HEK293T (cell line): ENCODE measurements around the gene MX2.

Experiments
- ARNT ChIP-seq: fragments of 450-650 bp; IDR thresholded peaks from 2 replicates; pipeline ENCODE4 v1.6.1; 2017; ENCODE audit warnings: mild to moderate bottlenecking
- BHLHE40 ChIP-seq: fragments of 450-650 bp; IDR thresholded peaks from 2 replicates; pipeline ENCODE4 v1.6.1; 2016; ENCODE audit warnings: mild to moderate bottlenecking, moderate library complexity, borderline replicate concordance
- CTBP1 ChIP-seq: fragments of 450-650 bp; IDR thresholded peaks from 2 replicates; pipeline ENCODE4 v1.6.1; 2016; ENCODE audit warnings: borderline replicate concordance
- ELF4 ChIP-seq: fragments of 450-650 bp; IDR thresholded peaks from 2 replicates; pipeline ENCODE4 v1.6.1; 2017; ENCODE audit warnings: antibody characterized with exemption
- FOXA1 ChIP-seq: fragments of 450-650 bp; IDR thresholded peaks from 2 replicates; pipeline ENCODE4 v1.6.1; 2016; ENCODE audit warnings: mild to moderate bottlenecking
- FOXK2 ChIP-seq: fragments of 450-650 bp; IDR thresholded peaks from 2 replicates; pipeline ENCODE4 v1.6.1; 2016; ENCODE audit warnings: mild to moderate bottlenecking
- FOXM1 ChIP-seq: fragments of 450-650 bp; IDR thresholded peaks from 2 replicates; pipeline ENCODE4 v1.6.1; 2017; ENCODE audit warnings: mild to moderate bottlenecking, borderline replicate concordance
- L3MBTL2 ChIP-seq: fragments of 450-650 bp; conservative IDR thresholded peaks from 2 replicates; pipeline ENCODE4 v1.6.1; 2016; ENCODE audit warnings: mild to moderate bottlenecking
- NFRKB ChIP-seq: fragments of 450-650 bp; IDR thresholded peaks from 2 replicates; pipeline ENCODE4 v1.6.1; 2016; ENCODE audit warnings: mild to moderate bottlenecking, moderate library complexity
- PKNOX1 ChIP-seq: fragments of 450-650 bp; IDR thresholded peaks from 2 replicates; pipeline ENCODE4 v1.6.1; 2016
- SP1 ChIP-seq: fragments of 450-650 bp; IDR thresholded peaks from 2 replicates; pipeline ENCODE4 v1.6.1; 2017
- SUZ12 ChIP-seq: fragments of 450-650 bp; IDR thresholded peaks from 2 replicates; pipeline ENCODE4 v1.6.1; 2016; ENCODE audit warnings: mild to moderate bottlenecking
- TARDBP ChIP-seq: fragments of 450-650 bp; IDR thresholded peaks from 2 replicates; pipeline ENCODE4 v1.6.1; 2016
- ZNF384 ChIP-seq: fragments of 450-650 bp; IDR thresholded peaks from 2 replicates; pipeline ENCODE4 v1.6.1; 2016

GRCh38 chr21:41402231-41402630 is 40.4 kb downstream of the MX2 start:
- TF ChIP-seq TARDBP (no peak), ZNF384 (no peak), BHLHE40 (no peak), FOXM1 (no peak), L3MBTL2 (no peak), ARNT (no peak), ELF4 (no peak), FOXA1 (no peak), CTBP1 (no peak), SUZ12 (no peak), SP1 (no peak), PKNOX1 (no peak), NFRKB (no peak), FOXK2 (no peak)
